T-cell (primary cell): ENCODE data around the gene GULP1. TPM values are rescaled to one million over a fixed set of nuclear protein-coding genes. Genes with fewer than 3 reads are reported as not detected.

Experiments
- ATAC-seq, 4 experiments: fragments of 200-7000 bp in 3 of 4; fragments of 150-1000 bp in 1 of 4; cut with Tn5 transposase; replicated peaks in 1 of 4; 1 replicate in 3 of 4; 2 replicates in 1 of 4; pipeline ENCODE4 v1.10.0; 2021; ENCODE audit warnings: moderate library complexity in 3 of 4, mild to moderate bottlenecking in 2 of 4, moderate number of reproducible peaks in 1 of 4
- CTCF ChIA-PET, 2 donors: fragments of 300-600 bp; sonication (Branson Sonifier 250); formaldehyde crosslinking; loops; one replicate each; lab custom pipeline; 2022; ENCODE audit warnings: antibody characterized with exemption in 2 of 2; lab: Charles Lee
- POLR2A ChIA-PET, 2 donors: fragments of 300-600 bp; sonication (Branson Sonifier 250); formaldehyde crosslinking; loops; one replicate each; lab custom pipeline; 2022; ENCODE audit warnings: antibody characterized with exemption in 2 of 2; lab: Charles Lee
- DNase-seq, 35 experiments: peaks; one replicate each; pipeline versions ENCODE4 v3.0.0 to v3.0.0-alpha.2; 2013 to 2023
- H3K27ac ChIP-seq: one replicate; pipeline ENCODE4 v1.5.1; 2013; ENCODE audit warnings: low read length
- H3K27me3 ChIP-seq, 2 experiments: replicated peaks in 1 of 2; 1 replicate in 1 of 2; 2 replicates in 1 of 2; pipeline versions ENCODE4 v1.6.1 to v1.7.0; 2013; ENCODE audit warnings: low read length in 1 of 2, mixed read lengths in 1 of 2; ENCODE audit not compliant: control insufficient read depth in 2 of 2, insufficient read depth in 2 of 2; ENCODE audit errors: extremely low read depth in 1 of 2
- H3K36me3 ChIP-seq, 2 donors: 1 replicate in 1 of 2; 2 replicates in 1 of 2; pipeline versions ENCODE4 v1.6.1 to v1.7.0; 2013; ENCODE audit warnings: low read length in 1 of 2; ENCODE audit not compliant: control insufficient read depth in 2 of 2, insufficient read depth in 1 of 2; ENCODE audit errors: extremely low read depth in 1 of 2
- H3K4me1 ChIP-seq, 2 experiments: 1 replicate in 1 of 2; 2 replicates in 1 of 2; pipeline versions ENCODE4 v1.6.1 to v1.7.0; 2013; ENCODE audit warnings: low read length in 2 of 2, mixed read lengths in 1 of 2; ENCODE audit not compliant: insufficient read depth in 2 of 2, control insufficient read depth in 1 of 2; ENCODE audit errors: extremely low read depth in 1 of 2
- H3K4me3 ChIP-seq, 2 donors: 1 replicate in 1 of 2; 2 replicates in 1 of 2; pipeline versions ENCODE4 v1.5.1 to v1.7.0; 2013; ENCODE audit warnings: mild to moderate bottlenecking in 2 of 2, low read length in 1 of 2, moderate library complexity in 1 of 2; ENCODE audit not compliant: control insufficient read depth in 1 of 2; ENCODE audit errors: extremely low read depth in 1 of 2
- H3K9me3 ChIP-seq: 2 replicates; pipeline ENCODE4 v1.7.0; 2013
- H3K27ac Mint-ChIP-seq, 2 donors: one replicate each; pipeline ENCODE4 v1.8.0; 2020 to 2021; ENCODE audit warnings: mild to moderate bottlenecking in 2 of 2, mixed read lengths in 2 of 2
- H3K27me3 Mint-ChIP-seq, 2 donors: one replicate each; pipeline ENCODE4 v1.8.0; 2021 to 2022; ENCODE audit warnings: mixed read lengths in 2 of 2
- H3K36me3 Mint-ChIP-seq: one replicate; pipeline ENCODE4 v1.8.0; 2021; ENCODE audit warnings: mixed read lengths
- H3K4me1 Mint-ChIP-seq, 3 donors: one replicate each; pipeline ENCODE4 v1.8.0; 2020 to 2022; ENCODE audit warnings: mixed read lengths in 3 of 3, mild to moderate bottlenecking in 1 of 3
- H3K4me3 Mint-ChIP-seq, 3 donors: one replicate each; pipeline ENCODE4 v1.8.0; 2020 to 2022; ENCODE audit warnings: mild to moderate bottlenecking in 3 of 3, mixed read lengths in 3 of 3, moderate library complexity in 3 of 3
- H3K9me3 Mint-ChIP-seq, 3 donors: one replicate each; pipeline ENCODE4 v1.8.0; 2020 to 2022; ENCODE audit warnings: mixed read lengths in 3 of 3
- WGBS: methylation state at CpG from one replicate; pipeline ENCODE4 v1.1.5; 2013; ENCODE audit warnings: missing lambda C conversion rate; ENCODE audit not compliant: insufficient coverage; 5-methylcytosine and 5-hydroxymethylcytosine counted together
- total RNA-seq, 35 experiments: library from RNA in 6 of 35; stranded (reverse) in 6 of 35; fragments of 120-200 nt in 1 of 35; gene quantifications; one replicate each; pipeline versions ENCODE4 v1.2.1 to v1.2.4 and lab custom pipeline; 2013 to 2026

Gene GULP1
- total RNA-seq, 5 donors from 2014 or later (not counting 1 experiment from before 2014, with no cell fraction given) = 0.13 to 0.47 (median 0.13) TPM; not detected in 2

DNA sequence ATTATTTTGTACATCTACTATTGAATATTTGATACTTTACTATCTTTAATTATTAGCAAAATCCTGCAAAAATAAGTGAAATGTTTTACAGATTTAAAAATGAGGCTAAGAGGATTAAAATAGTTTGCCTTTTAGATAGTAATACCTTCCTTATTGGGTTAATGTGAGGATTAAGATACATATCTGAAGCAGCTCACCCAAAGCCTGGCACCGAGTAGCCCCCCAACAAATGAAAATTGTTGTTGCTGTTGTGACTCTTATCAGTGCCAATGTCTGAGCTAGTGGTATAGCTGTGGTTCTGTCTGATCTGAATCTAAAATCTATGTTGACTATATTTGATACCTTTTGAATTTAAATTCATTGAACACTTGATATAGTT, 34.6 kb downstream of the GULP1 start:
- H3K36me3 Mint-ChIP-seq = no peaks in the 10 kb centered on the region

DNA sequence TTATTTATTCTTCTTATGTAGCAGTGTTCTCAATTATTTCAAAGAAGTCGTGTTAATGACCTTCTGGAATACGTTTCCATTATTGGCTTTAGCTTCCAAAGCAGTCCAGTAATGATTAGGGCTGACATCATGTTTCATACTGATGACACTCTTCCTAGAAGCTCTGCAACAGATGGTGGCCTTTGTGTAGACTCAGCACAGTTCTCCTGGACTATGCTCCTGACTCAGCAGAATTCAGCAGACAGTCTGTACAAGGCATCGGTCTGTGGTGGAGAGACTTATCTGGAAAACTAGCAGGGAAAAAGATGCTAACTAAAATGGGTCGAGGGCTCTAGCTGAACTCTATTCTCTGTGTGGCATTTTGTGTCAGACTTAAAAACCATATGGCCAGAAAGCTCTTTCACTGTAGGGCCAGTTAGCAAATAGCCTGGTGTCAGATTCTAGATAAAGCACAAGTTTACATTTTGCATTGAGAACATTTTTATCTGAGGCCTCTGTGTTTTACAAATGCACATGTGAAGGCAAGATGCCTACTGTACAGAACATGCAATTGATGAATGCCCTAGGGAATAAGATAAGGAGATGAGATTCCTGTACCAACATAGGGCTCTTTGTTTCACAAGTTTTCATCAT, 35.1 kb downstream of the GULP1 start:
- H3K4me3 ChIP-seq = no peak overlapping the region
- Mint-ChIP-seq H3K4me1 (no peaks in the 10 kb centered on the region), H3K4me3 (no peak overlapping the region), H3K9me3 (no peaks in the 10 kb centered on the region), H3K36me3 (no peaks in the 10 kb centered on the region), H3K27ac (no peak overlapping the region), H3K27me3 (no peaks in the 10 kb centered on the region)
- H3K4me1 ChIP-seq = no peaks in the 10 kb centered on the region
- ChIA-PET POLR2A (no interaction called here), CTCF (no interaction called here)
- H3K27me3 ChIP-seq = no peaks in the 10 kb centered on the region
- DNase-seq (no peak), ATAC-seq (no peak)
- WGBS = 62% methylated on average over 4 of the region's 4 CpGs
- H3K9me3 ChIP-seq = no peaks in the 10 kb centered on the region
- no peak overlapping the region for H3K27ac ChIP-seq
- no peaks in the 10 kb centered on the region for H3K36me3 ChIP-seq

More for the DNA sequence above, 34.6 kb downstream of the GULP1 start:
- H3K9me3 Mint-ChIP-seq = no peaks in the 10 kb centered on the region
- DNase-seq = no peak
- no peak overlapping the region for H3K4me3 Mint-ChIP-seq
- H3K4me1 Mint-ChIP-seq = no peaks in the 10 kb centered on the region
- ChIA-PET CTCF (interaction anchor here in 1 of 2 donors (0.6 kb wide), 1 partner anchor 1624 kb away, joined by 4 read pairs; no protein-coding TSS in a partner anchor), POLR2A (no interaction called here)
- H3K27me3 Mint-ChIP-seq = no peaks in the 10 kb centered on the region
- Histone ChIP-seq H3K27me3 (no peaks in the 10 kb centered on the region), H3K4me1 (no peaks in the 10 kb centered on the region), H3K36me3 (no peaks in the 10 kb centered on the region), H3K9me3 (no peaks in the 10 kb centered on the region), H3K27ac (no peak overlapping the region), H3K4me3 (no peak overlapping the region)
- ATAC-seq = no peak
- no CpG with 5 or more reads among the region's 1 CpG for WGBS
- no peak overlapping the region for H3K27ac Mint-ChIP-seq

- DNase-seq = no peak
- no peak overlapping the region for H3K4me3 Mint-ChIP-seq
- no peaks in the 10 kb centered on the region for H3K36me3 Mint-ChIP-seq
- Histone ChIP-seq H3K27ac (no peak overlapping the region), H3K4me3 (no peak overlapping the region), H3K27me3 (no peaks in the 10 kb centered on the region), H3K9me3 (no peaks in the 10 kb centered on the region), H3K4me1 (no peaks in the 10 kb centered on the region), H3K36me3 (no peaks in the 10 kb centered on the region)
- ATAC-seq = no peak
- CTCF ChIA-PET = no interaction called here
- H3K27ac Mint-ChIP-seq = no peak overlapping the region
- no peaks in the 10 kb centered on the region for H3K27me3 Mint-ChIP-seq
- no peaks in the 10 kb centered on the region for H3K9me3 Mint-ChIP-seq
- no peaks in the 10 kb centered on the region for H3K4me1 Mint-ChIP-seq
- POLR2A ChIA-PET = no interaction called here
Observed at GRCh38 chr2:188327518-188328213, 36.0 kb downstream of the GULP1 start.

DNA sequence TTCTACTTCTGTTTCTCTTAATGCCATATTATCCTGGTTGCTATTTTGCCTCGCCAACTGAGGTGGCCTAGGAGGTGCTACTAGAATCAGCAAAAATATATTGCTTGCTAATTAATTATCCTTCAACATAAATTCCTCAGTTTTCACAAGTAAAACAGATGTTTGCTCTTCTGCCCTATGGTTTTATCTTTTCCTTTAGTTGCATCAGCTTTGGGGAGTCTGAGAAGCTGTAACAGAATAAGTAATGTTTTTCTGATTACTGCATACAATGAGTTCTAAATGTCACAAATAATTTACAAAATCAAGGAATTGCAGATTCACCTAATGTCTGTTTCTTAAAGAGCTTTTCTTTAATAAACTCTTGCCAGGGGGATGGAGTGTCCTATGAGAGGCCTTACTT, 36.7 kb downstream of the GULP1 start:
- POLR2A ChIA-PET = no interaction called here
- Histone ChIP-seq H3K27ac (no peak overlapping the region), H3K4me3 (no peak overlapping the region), H3K4me1 (no peaks in the 10 kb centered on the region), H3K9me3 (no peaks in the 10 kb centered on the region), H3K27me3 (no peaks in the 10 kb centered on the region), H3K36me3 (no peaks in the 10 kb centered on the region)
- WGBS = no CpG with 5 or more reads among the region's 1 CpG
- ATAC-seq (no peak), DNase-seq (no peak)
- Mint-ChIP-seq H3K27me3 (no peaks in the 10 kb centered on the region), H3K27ac (no peak overlapping the region), H3K36me3 (no peaks in the 10 kb centered on the region), H3K9me3 (no peaks in the 10 kb centered on the region), H3K4me3 (no peak overlapping the region), H3K4me1 (no peaks in the 10 kb centered on the region)
- CTCF ChIA-PET = no interaction called here

DNA sequence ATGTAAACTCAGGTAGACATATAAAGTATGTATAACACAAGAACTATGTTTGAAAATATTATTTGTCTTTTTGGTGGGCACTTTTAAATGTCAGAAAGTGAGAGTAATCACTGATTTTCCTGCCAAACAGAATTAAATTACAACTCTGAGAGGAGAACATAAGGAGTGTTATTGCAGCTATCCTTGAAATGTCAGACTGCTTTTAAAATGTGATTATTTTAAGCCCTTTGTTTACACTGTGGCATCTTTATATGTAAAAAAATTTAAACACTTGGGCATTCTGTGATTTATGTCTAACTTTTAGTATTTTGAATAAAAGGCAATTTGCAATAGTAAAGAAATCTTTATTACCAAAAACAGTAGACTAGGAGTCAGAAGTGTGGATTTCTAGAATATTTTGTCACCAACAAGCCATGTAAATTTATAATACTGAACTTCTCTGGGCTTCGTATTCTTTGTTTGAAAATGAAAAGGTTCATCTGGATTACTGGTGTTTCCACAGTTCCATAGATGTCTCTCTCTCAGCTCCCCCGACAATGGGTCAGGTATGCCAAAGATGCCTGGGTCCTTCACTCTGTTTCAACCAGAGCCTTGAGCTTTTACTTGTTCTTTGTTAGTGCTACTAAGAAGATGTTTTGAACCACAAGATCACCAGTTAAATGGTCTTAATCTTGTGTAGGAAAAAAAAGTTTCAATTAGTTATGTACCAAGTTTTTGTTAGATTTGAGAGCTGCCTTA, 38.8 kb downstream of the GULP1 start:
- ATAC-seq = no peak
- no peaks in the 10 kb centered on the region for H3K27me3 ChIP-seq
- H3K36me3 ChIP-seq = no peaks in the 10 kb centered on the region
- CTCF ChIA-PET = no interaction called here
- no peak for DNase-seq
- no peaks in the 10 kb centered on the region for H3K9me3 ChIP-seq
- Mint-ChIP-seq H3K27ac (no peak overlapping the region), H3K4me3 (no peak overlapping the region), H3K9me3 (no peaks in the 10 kb centered on the region), H3K27me3 (no peaks in the 10 kb centered on the region), H3K36me3 (no peaks in the 10 kb centered on the region), H3K4me1 (no peaks in the 10 kb centered on the region)
- H3K4me3 ChIP-seq = no peak overlapping the region
- 86% methylated on average over 1 of the region's 2 CpGs for WGBS
- no peaks in the 10 kb centered on the region for H3K4me1 ChIP-seq
- H3K27ac ChIP-seq = no peak overlapping the region
- POLR2A ChIA-PET = no interaction called here

- ChIA-PET CTCF (no interaction called here), POLR2A (no interaction called here)
- no peak for DNase-seq
- Histone ChIP-seq H3K4me1 (no peaks in the 10 kb centered on the region), H3K9me3 (no peaks in the 10 kb centered on the region), H3K36me3 (no peaks in the 10 kb centered on the region), H3K27me3 (no peaks in the 10 kb centered on the region), H3K4me3 (no peak overlapping the region), H3K27ac (no peak overlapping the region)
- 82% methylated on average over 2 of the region's 2 CpGs for WGBS
- no peak overlapping the region for H3K27ac Mint-ChIP-seq
- H3K4me3 Mint-ChIP-seq = no peak overlapping the region
- no peak for ATAC-seq
- no peaks in the 10 kb centered on the region for H3K27me3 Mint-ChIP-seq
- H3K9me3 Mint-ChIP-seq = no peaks in the 10 kb centered on the region
- no peaks in the 10 kb centered on the region for H3K4me1 Mint-ChIP-seq
- H3K36me3 Mint-ChIP-seq = no peaks in the 10 kb centered on the region
Observed at GRCh38 chr2:188332619-188333018, 40.9 kb downstream of the GULP1 start.
